CD14-positive monocyte (primary cell): Measurements from ENCODE around the gene DDX27. TPM values are rescaled to one million over a fixed set of nuclear protein-coding genes. Genes with fewer than 3 reads are reported as not detected.

Source experiments
- DNase-seq, 3 donors: peaks; one replicate each; pipeline ENCODE4 v3.0.0-alpha.2; 2011 to 2022
- H2AFZ ChIP-seq: 2 replicates; pipeline ENCODE4 v1.6.0; 2012; ENCODE audit warnings: mild to moderate bottlenecking, low read depth, low read length, inconsistent platforms; ENCODE audit not compliant: insufficient read depth, poor library complexity, severe bottlenecking
- H3K27ac ChIP-seq, 2 donors: 1 replicate in 1 of 2; 2 replicates in 1 of 2; pipeline ENCODE4 v1.5.1; 2012 to 2013; ENCODE audit warnings: low read length in 2 of 2, control low read depth in 1 of 2, inconsistent platforms in 1 of 2, low read depth in 1 of 2, mild to moderate bottlenecking in 1 of 2
- H3K27me3 ChIP-seq, 2 donors: one replicate each; pipeline versions ENCODE4 v1.6.0 to v1.6.1; 2011 to 2013; ENCODE audit warnings: low read length in 2 of 2; ENCODE audit not compliant: control insufficient read depth in 2 of 2, insufficient read depth in 2 of 2
- H3K36me3 ChIP-seq, 2 donors: replicated peaks in 1 of 2; 1 replicate in 1 of 2; 2 replicates in 1 of 2; pipeline versions ENCODE4 v1.5.1 to v1.6.1; 2012 to 2013; ENCODE audit warnings: low read length in 2 of 2, control low read depth in 1 of 2, inconsistent platforms in 1 of 2, mild to moderate bottlenecking in 1 of 2; ENCODE audit not compliant: insufficient read depth in 2 of 2, control insufficient read depth in 1 of 2
- H3K4me1 ChIP-seq, 2 donors: 1 replicate in 1 of 2; 2 replicates in 1 of 2; pipeline versions ENCODE4 v1.5.1 to v1.6.1; 2012 to 2013; ENCODE audit warnings: low read length in 2 of 2, control low read depth in 1 of 2, inconsistent platforms in 1 of 2, mild to moderate bottlenecking in 1 of 2, moderate library complexity in 1 of 2; ENCODE audit not compliant: insufficient read depth in 2 of 2, control insufficient read depth in 1 of 2
- H3K4me2 ChIP-seq: replicated peaks from 2 replicates; pipeline ENCODE3; 2012; ENCODE audit warnings: low read length, moderate library complexity, mild to moderate bottlenecking; ENCODE audit not compliant: poor library complexity, severe bottlenecking; ENCODE audit errors: extremely low read depth
- H3K4me3 ChIP-seq, 3 experiments: fragments of 200-600 bp in 1 of 3; sonication (generic) in 1 of 3; replicated peaks in 1 of 3; 1 replicate in 2 of 3; 2 replicates in 1 of 3; pipeline ENCODE4 v1.5.1; 2011 to 2013; ENCODE audit warnings: low read length in 3 of 3, mild to moderate bottlenecking in 3 of 3, control low read depth in 2 of 3, low read depth in 2 of 3, inconsistent platforms in 1 of 3, moderate library complexity in 1 of 3
- H3K79me2 ChIP-seq: 2 replicates; pipeline ENCODE4 v1.6.0; 2012; ENCODE audit warnings: mild to moderate bottlenecking, control low read depth, inconsistent platforms, low read length, moderate library complexity; ENCODE audit not compliant: insufficient read depth
- H3K9ac ChIP-seq: 2 replicates; pipeline ENCODE4 v1.6.0; 2017; ENCODE audit warnings: low read length, mild to moderate bottlenecking; ENCODE audit not compliant: insufficient read depth, poor library complexity, severe bottlenecking
- H3K9me3 ChIP-seq, 2 donors: replicated peaks in 1 of 2; 1 replicate in 1 of 2; 2 replicates in 1 of 2; pipeline versions ENCODE4 v1.5.1 to v1.6.1; 2012 to 2013; ENCODE audit warnings: low read length in 2 of 2, control low read depth in 1 of 2; ENCODE audit not compliant: control insufficient read depth in 1 of 2, insufficient read depth in 1 of 2
- H4K20me1 ChIP-seq: 2 replicates; pipeline ENCODE4 v1.6.0; 2012; ENCODE audit warnings: mild to moderate bottlenecking, low read length, control low read depth, moderate library complexity; ENCODE audit not compliant: insufficient read depth
- H3K27ac Mint-ChIP-seq, 7 donors: one replicate each; pipeline ENCODE4 v1.8.0; 2020; ENCODE audit warnings: mild to moderate bottlenecking in 7 of 7, mixed read lengths in 7 of 7, moderate library complexity in 6 of 7, inconsistent platforms in 2 of 7
- H3K27me3 Mint-ChIP-seq, 3 donors: one replicate each; pipeline ENCODE4 v1.8.0; 2021 to 2022; ENCODE audit warnings: low read depth in 3 of 3, mild to moderate bottlenecking in 3 of 3, mixed read lengths in 3 of 3, moderate library complexity in 3 of 3, inconsistent platforms in 1 of 3
- H3K36me3 Mint-ChIP-seq, 2 donors: one replicate each; pipeline ENCODE4 v1.8.0; 2020; ENCODE audit warnings: mixed read lengths in 2 of 2, inconsistent platforms in 1 of 2, mild to moderate bottlenecking in 1 of 2
- H3K4me1 Mint-ChIP-seq: one replicate; pipeline ENCODE4 v1.8.0; 2020; ENCODE audit warnings: mild to moderate bottlenecking, mixed read lengths
- H3K4me3 Mint-ChIP-seq, 2 donors: one replicate each; pipeline ENCODE4 v1.8.0; 2020; ENCODE audit warnings: mild to moderate bottlenecking in 2 of 2, mixed read lengths in 2 of 2, moderate library complexity in 1 of 2
- H3K9me3 Mint-ChIP-seq, 7 donors: one replicate each; pipeline ENCODE4 v1.8.0; 2020 to 2022; ENCODE audit warnings: mixed read lengths in 7 of 7, mild to moderate bottlenecking in 6 of 7, moderate library complexity in 6 of 7, inconsistent platforms in 2 of 7
- CTCF ChIP-seq: fragments of 200-600 bp; IDR thresholded peaks from one replicate; pipeline ENCODE4 v1.8.0; 2022; ENCODE audit warnings: antibody characterized with exemption, mild to moderate bottlenecking
- WGBS: methylation state at CpG from one replicate; pipeline ENCODE4 v1.1.5; 2013; ENCODE audit warnings: missing lambda C conversion rate; ENCODE audit not compliant: insufficient coverage; 5-methylcytosine and 5-hydroxymethylcytosine counted together
- intact Hi-C, 2 donors: fragments of 100-400 bp; cut with micrococcal nuclease; formaldehyde crosslinking; loops; one replicate each; pipeline versions ENCODE4 v1.15.0 to v1.15.1; 2023
- polyA plus RNA-seq, 3 donors: library from polyadenylated mRNA; depleted of rRNA in 1 of 3; unstranded in 2 of 3; stranded (reverse) in 1 of 3; fragments of 300-500 nt in 2 of 3; fragments of >200 nt in 1 of 3; fragmentation: Illumina TruSeq in 2 of 3; gene quantifications; 1 replicate in 2 of 3; 2 replicates in 1 of 3; pipeline ENCODE4 v1.2.3, GENCODE V29; 2012 to 2021

DDX27 gene
- polyA plus RNA-seq, 3 donors = 13.8 to 31.5 (median 17.7) TPM

- DNase-seq = no peak
- peaks cover 89 to 100% of the 10 kb centered on the region in 2 donors for H3K36me3 ChIP-seq
- Mint-ChIP-seq H3K4me1 (peaks cover 6% of the 10 kb centered on the region), H3K36me3 (peaks cover 81 to 94% of the 10 kb centered on the region in 2 donors), H3K9me3 (no peaks in the 10 kb centered on the region), H3K27ac (peak overlapping the region in 3 of 7 donors; percentile 6 to 55 (median 41)), H3K27me3 (no peaks in the 10 kb centered on the region), H3K4me3 (no peak overlapping the region)
- H3K79me2 ChIP-seq = no peaks in the 10 kb centered on the region
- peaks cover 58% of the 10 kb centered on the region for H4K20me1 ChIP-seq
- H3K9ac ChIP-seq = no peak overlapping the region
- H3K4me2 ChIP-seq = no peak overlapping the region
- no peaks in the 10 kb centered on the region for H3K27me3 ChIP-seq
- H3K4me3 ChIP-seq = no peak overlapping the region
- H3K4me1 ChIP-seq = no peaks in the 10 kb centered on the region
- intact Hi-C loops = no loop called here
- TF ChIP-seq CTCF = no peak
- 83% methylated on average over 10 of the region's 10 CpGs for WGBS
- no peak overlapping the region for H2AFZ ChIP-seq
- no peaks in the 10 kb centered on the region for H3K9me3 ChIP-seq
- H3K27ac ChIP-seq = peak overlapping the region in 1 of 2 donors; percentile 49
Measured at GRCh38 chr20:49248301-49248700, 29.1 kb downstream of the DDX27 start.

- intact Hi-C loops = no loop called here
- TF ChIP-seq CTCF = no peak
- no peaks in the 10 kb centered on the region for H3K9me3 Mint-ChIP-seq
Measured at GRCh38 chr20:49248879-49249665, 29.9 kb downstream of the DDX27 start.

More at GRCh38 chr20:49248879-49249665, 29.9 kb downstream of the DDX27 start:
- H4K20me1 ChIP-seq = peaks cover 61% of the 10 kb centered on the region
- H3K79me2 ChIP-seq = no peaks in the 10 kb centered on the region
- no peaks in the 10 kb centered on the region for H3K27me3 ChIP-seq
- Mint-ChIP-seq H3K4me3 (no peak overlapping the region), H3K27me3 (no peaks in the 10 kb centered on the region), H3K36me3 (peaks cover 81 to 94% of the 10 kb centered on the region in 2 donors), H3K27ac (peak overlapping the region in 3 of 7 donors; percentile 34 to 59 (median 57)), H3K4me1 (peaks cover 6% of the 10 kb centered on the region)
- no peak overlapping the region for H2AFZ ChIP-seq
- H3K4me3 ChIP-seq = no peak overlapping the region
- 98% methylated on average over 16 of the region's 18 CpGs for WGBS
- H3K27ac ChIP-seq = no peak overlapping the region
- no peaks in the 10 kb centered on the region for H3K4me1 ChIP-seq
- H3K9ac ChIP-seq = no peak overlapping the region
- no peak for DNase-seq
- no peak overlapping the region for H3K4me2 ChIP-seq
- H3K9me3 ChIP-seq = no peaks in the 10 kb centered on the region
- H3K36me3 ChIP-seq = peaks cover 89 to 100% of the 10 kb centered on the region in 2 donors
